LNCaP clone FGC (cell line): Measurements from ENCODE around the gene EXOC4.

ENCODE experiments used
- DNase-seq: peaks from one replicate; pipeline ENCODE4 v3.0.0-alpha.2; 2011; ENCODE audit warnings: low read depth
- H3K4me3 ChIP-seq: 2 replicates; pipeline ENCODE4 v1.5.1; 2011; ENCODE audit warnings: mild to moderate bottlenecking, low read depth, low read length, control low read depth
- CTCF ChIP-seq: IDR thresholded peaks from 2 replicates; pipeline ENCODE4 v1.5.1; 2012; ENCODE audit warnings: mild to moderate bottlenecking; ENCODE audit not compliant: control insufficient read depth, insufficient read depth; ENCODE audit errors: extremely low read depth

The EXOC4 gene

GRCh38 chr7:133614251-133614650, 361.4 kb downstream of the EXOC4 start:
- H3K4me3 ChIP-seq = no peak overlapping the region
- TF ChIP-seq CTCF = no peak
- DNase-seq = no peak

GRCh38 chr7:133618970-133619369, 366.1 kb downstream of the EXOC4 start:
- DNase-seq = no peak
- no peak for TF ChIP-seq CTCF
- H3K4me3 ChIP-seq = no peak overlapping the region

- no peak for TF ChIP-seq CTCF
- no peak for DNase-seq
- no peak overlapping the region for H3K4me3 ChIP-seq
These were observed 366.6 kb downstream of the EXOC4 start for GRCh38 chr7:133619491-133619890.

GRCh38 chr7:133623721-133624120, 370.8 kb downstream of the EXOC4 start:
- no peak for DNase-seq
- no peak overlapping the region for H3K4me3 ChIP-seq
- TF ChIP-seq CTCF = no peak

GRCh38 chr7:133625046-133625445, 372.2 kb downstream of the EXOC4 start:
- DNase-seq = no peak
- H3K4me3 ChIP-seq = no peak overlapping the region
- no peak for TF ChIP-seq CTCF

GRCh38 chr7:133629701-133630100, 376.8 kb downstream of the EXOC4 start:
- H3K4me3 ChIP-seq = no peak overlapping the region
- no peak for TF ChIP-seq CTCF
- no peak for DNase-seq

- no peak for DNase-seq
- no peak overlapping the region for H3K4me3 ChIP-seq
- TF ChIP-seq CTCF = no peak
These were observed 380.2 kb downstream of the EXOC4 start for GRCh38 chr7:133633055-133633454.
